OCI-LY3 (cell line): ENCODE measurements around the gene ZNF334.

Experiments used
- H2AFZ ChIP-seq: fragments of 200-600, 300-600 bp; shearing (Covaris generic); 2 replicates; pipeline ENCODE4 v1.6.0; 2014; ENCODE audit warnings: antibody characterized with exemption, low read depth, low read length
- H3K27ac ChIP-seq: fragments of 200-600, 300-600 bp; sonication (generic); 2 replicates; pipeline ENCODE4 v1.5.1; 2014; ENCODE audit warnings: mild to moderate bottlenecking, low read length, moderate library complexity, mixed read lengths
- H3K27me3 ChIP-seq: fragments of 200-600, 300-600 bp; sonication (generic); 2 replicates; pipeline ENCODE4 v1.6.1; 2014; ENCODE audit warnings: low read depth, low read length, mixed read lengths
- H3K36me3 ChIP-seq: fragments of 200-600, 300-600 bp; sonication (generic); replicated peaks from 2 replicates; pipeline ENCODE3; 2014; ENCODE audit warnings: low read depth, low read length, mixed read lengths
- H3K4me1 ChIP-seq: fragments of 300-600, 200-600 bp; sonication (generic); 2 replicates; pipeline ENCODE4 v1.6.1; 2014; ENCODE audit warnings: low read length, mixed read lengths
- H3K4me2 ChIP-seq: fragments of 200-600, 300-600 bp; sonication (generic); 2 replicates; pipeline ENCODE4 v1.6.1; 2014; ENCODE audit warnings: low read length, mixed read lengths
- H3K4me3 ChIP-seq: fragments of 300-600, 200-600 bp; sonication (generic); 2 replicates; pipeline ENCODE4 v1.5.1; 2014; ENCODE audit warnings: antibody characterized with exemption, mild to moderate bottlenecking, low read length, moderate library complexity
- H3K79me2 ChIP-seq: fragments of 300-600, 200-600 bp; shearing (Covaris generic); 2 replicates; pipeline ENCODE4 v1.6.1; 2014; ENCODE audit warnings: mild to moderate bottlenecking, low read length, mixed read lengths
- H3K9ac ChIP-seq: fragments of 300-600, 200-600 bp; shearing (Covaris generic); 2 replicates; pipeline ENCODE4 v1.6.0; 2014; ENCODE audit warnings: mild to moderate bottlenecking, low read length, moderate library complexity
- H3K9me3 ChIP-seq: fragments of 200-600, 300-600 bp; shearing (Covaris generic); 2 replicates; pipeline ENCODE4 v1.6.1; 2014; ENCODE audit warnings: low read length, mixed read lengths; ENCODE audit not compliant: insufficient read depth
- H4K20me1 ChIP-seq: fragments of 200-600, 300-600 bp; sonication (generic); 2 replicates; pipeline ENCODE4 v1.6.1; 2016; ENCODE audit warnings: low read length, mixed read lengths; ENCODE audit not compliant: insufficient read depth
- EZH2phosphoT487 ChIP-seq: fragments of 200-600 bp; shearing (Covaris generic); IDR thresholded peaks from 2 replicates; pipeline ENCODE4 v1.6.1; 2018; ENCODE audit warnings: antibody characterized with exemption, mixed run types, low read depth
- TF ChIP-seq, protein P1 (sequence below): fragments of 200-600, 300-600 bp; sonication (generic); IDR thresholded peaks from 2 replicates; pipeline ENCODE4 v1.5.1; 2014; ENCODE audit warnings: antibody characterized with exemption, low read length, low read depth

ZNF334 gene

DNA sequence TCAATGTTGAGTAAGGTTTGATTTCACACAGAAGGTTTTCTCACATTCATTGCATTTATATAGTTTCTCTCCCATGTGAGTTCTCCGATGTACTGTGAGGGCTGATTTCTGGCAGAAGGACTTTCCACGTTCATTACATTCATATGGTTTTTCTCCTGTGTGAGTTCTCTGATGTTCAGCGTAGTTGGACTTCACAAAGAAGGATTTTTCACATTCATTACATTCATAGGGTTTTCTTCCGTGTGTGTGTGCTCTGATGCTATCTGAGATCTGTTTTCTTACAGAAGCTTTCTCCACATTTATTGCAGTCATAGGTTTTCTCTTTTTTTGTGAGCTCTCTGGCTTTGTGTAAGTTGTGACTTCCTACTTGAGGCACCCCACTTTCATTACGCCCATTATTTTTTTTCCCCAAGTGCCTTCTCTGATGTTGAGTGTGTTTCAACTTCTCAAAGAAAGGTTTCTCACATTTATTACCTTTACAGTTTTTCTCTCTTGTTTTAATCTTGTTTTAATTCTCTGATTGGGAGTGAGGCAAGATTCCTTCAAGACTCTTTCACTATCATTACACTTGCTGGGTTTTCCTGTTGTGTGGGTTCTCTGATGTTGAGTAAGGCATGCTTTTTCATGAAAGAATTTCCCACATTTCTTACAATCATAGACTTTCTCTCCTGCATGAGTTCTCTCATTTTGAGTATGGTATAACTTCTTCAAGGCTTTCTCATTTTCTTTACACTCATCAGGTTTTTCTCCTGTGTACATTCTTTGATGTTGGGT is 56.9 kb downstream of the ZNF334 start:
- Histone ChIP-seq H4K20me1 (no peaks in the 10 kb centered on the region), H3K79me2 (no peaks in the 10 kb centered on the region)

DNA sequence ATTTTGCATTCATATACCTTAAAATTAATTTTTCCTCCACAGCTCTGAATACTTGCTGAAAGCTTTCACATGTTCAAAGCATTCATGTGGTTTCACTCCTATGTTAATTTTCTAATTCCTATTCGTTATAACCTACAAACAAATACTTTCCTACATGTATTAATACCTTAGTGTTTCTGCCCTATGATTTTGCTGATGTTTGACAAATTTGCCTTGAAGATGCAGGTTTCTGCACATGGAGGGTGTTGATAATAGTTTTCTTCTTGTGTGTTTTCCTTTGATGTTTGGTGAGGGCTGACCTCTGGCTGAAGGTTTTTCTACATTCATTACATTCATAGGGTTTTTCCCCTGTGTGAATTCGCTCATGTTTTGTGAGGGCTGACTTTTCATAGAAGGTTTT is 57.6 kb downstream of the ZNF334 start:
- H3K9ac ChIP-seq, result no peak overlapping the region
- no peak overlapping the region for H3K4me2 ChIP-seq
- no peaks in the 10 kb centered on the region for H3K4me1 ChIP-seq
- TF ChIP-seq, protein P1, sequence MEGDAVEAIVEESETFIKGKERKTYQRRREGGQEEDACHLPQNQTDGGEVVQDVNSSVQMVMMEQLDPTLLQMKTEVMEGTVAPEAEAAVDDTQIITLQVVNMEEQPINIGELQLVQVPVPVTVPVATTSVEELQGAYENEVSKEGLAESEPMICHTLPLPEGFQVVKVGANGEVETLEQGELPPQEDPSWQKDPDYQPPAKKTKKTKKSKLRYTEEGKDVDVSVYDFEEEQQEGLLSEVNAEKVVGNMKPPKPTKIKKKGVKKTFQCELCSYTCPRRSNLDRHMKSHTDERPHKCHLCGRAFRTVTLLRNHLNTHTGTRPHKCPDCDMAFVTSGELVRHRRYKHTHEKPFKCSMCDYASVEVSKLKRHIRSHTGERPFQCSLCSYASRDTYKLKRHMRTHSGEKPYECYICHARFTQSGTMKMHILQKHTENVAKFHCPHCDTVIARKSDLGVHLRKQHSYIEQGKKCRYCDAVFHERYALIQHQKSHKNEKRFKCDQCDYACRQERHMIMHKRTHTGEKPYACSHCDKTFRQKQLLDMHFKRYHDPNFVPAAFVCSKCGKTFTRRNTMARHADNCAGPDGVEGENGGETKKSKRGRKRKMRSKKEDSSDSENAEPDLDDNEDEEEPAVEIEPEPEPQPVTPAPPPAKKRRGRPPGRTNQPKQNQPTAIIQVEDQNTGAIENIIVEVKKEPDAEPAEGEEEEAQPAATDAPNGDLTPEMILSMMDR, result no peak
- TF ChIP-seq EZH2phosphoT487, result no peak
- H3K9me3 ChIP-seq, result peaks cover 16% of the 10 kb centered on the region
- H3K4me3 ChIP-seq, result no peak overlapping the region
- peaks cover 18% of the 10 kb centered on the region; the same call in 1 of the 2 replicates for H3K27me3 ChIP-seq
- H3K79me2 ChIP-seq, result no peaks in the 10 kb centered on the region
- H4K20me1 ChIP-seq, result no peaks in the 10 kb centered on the region
- no peaks in the 10 kb centered on the region for H3K36me3 ChIP-seq
- H3K27ac ChIP-seq, result no peak overlapping the region
- no peak overlapping the region for H2AFZ ChIP-seq

More for the DNA sequence above, 56.9 kb downstream of the ZNF334 start:
- TF ChIP-seq, protein P1, result no peak
- TF ChIP-seq EZH2phosphoT487, result no peak
- no peak overlapping the region for H3K4me2 ChIP-seq
- no peak overlapping the region for H2AFZ ChIP-seq
- H3K4me1 ChIP-seq, result no peaks in the 10 kb centered on the region
- peaks cover 16% of the 10 kb centered on the region for H3K9me3 ChIP-seq
- H3K36me3 ChIP-seq, result no peaks in the 10 kb centered on the region
- H3K9ac ChIP-seq, result no peak overlapping the region
- peaks cover 13% of the 10 kb centered on the region; the same call in 1 of the 2 replicates for H3K27me3 ChIP-seq
- H3K27ac ChIP-seq, result no peak overlapping the region
- H3K4me3 ChIP-seq, result no peak overlapping the region
